SK-N-SH (cell line): ENCODE measurements around the gene ZNF511. TPM values are rescaled to one million over a fixed set of nuclear protein-coding genes. Genes with fewer than 3 reads are reported as not detected.

Source experiments
- CTCF ChIA-PET: fragments of 300-600, 350-600 bp; formaldehyde crosslinking; extraction: SDS; loops from one replicate; lab custom pipeline; 2021; lab: Yijun Ruan, JAX
- POLR2A ChIA-PET: fragments of 350-600 bp; sonication (Branson Sonifier 250); formaldehyde crosslinking; extraction: SDS; loops from one replicate; lab custom pipeline; 2020; ENCODE audit warnings: antibody characterized with exemption, inconsistent platforms; lab: Yijun Ruan, JAX
- DNase-seq: peaks from one replicate; pipeline ENCODE4 v3.0.0; 2012
- H2AFZ ChIP-seq: fragments of 200-600 bp; sonication (generic); 2 replicates; pipeline ENCODE4 v1.8.1; 2016; ENCODE audit warnings: antibody characterized with exemption, mild to moderate bottlenecking, low read depth
- H3F3A ChIP-seq: fragments of 200-600 bp; sonication (generic); replicated peaks from 2 replicates; pipeline ENCODE3; 2016; ENCODE audit warnings: antibody characterized with exemption, mild to moderate bottlenecking; ENCODE audit not compliant: insufficient read depth
- H3K27ac ChIP-seq, 2 experiments: fragments of 200-500 bp in 1 of 2; fragments of 200-600 bp in 1 of 2; sonication (Bioruptor generic) in 1 of 2; sonication (generic), shearing (Covaris generic) in 1 of 2; 2 replicates each; pipeline versions ENCODE4 v1.5.1 to v1.6.1; 2014 to 2016; ENCODE audit warnings: low read depth in 2 of 2, inconsistent platforms in 1 of 2, low read length in 1 of 2, mild to moderate bottlenecking in 1 of 2, mixed read lengths in 1 of 2
- H3K27me3 ChIP-seq: fragments of 200-600 bp; sonication (generic), shearing (Covaris generic); 2 replicates; pipeline ENCODE4 v1.6.1; 2016; ENCODE audit warnings: mixed run types; ENCODE audit not compliant: insufficient read depth
- H3K36me3 ChIP-seq, 2 experiments: fragments of 200-500 bp in 1 of 2; fragments of 200-600 bp in 1 of 2; sonication (Bioruptor generic) in 1 of 2; sonication (generic) in 1 of 2; replicated peaks in 1 of 2; 2 replicates each; pipeline versions ENCODE3 to v1.5.1; 2014 to 2016; ENCODE audit warnings: low read length in 1 of 2, mild to moderate bottlenecking in 1 of 2; ENCODE audit not compliant: insufficient read depth in 2 of 2, control insufficient read depth in 1 of 2
- H3K4me1 ChIP-seq, 2 experiments: fragments of 200-500 bp in 1 of 2; fragments of 200-600 bp in 1 of 2; sonication (Bioruptor generic) in 1 of 2; sonication (generic), shearing (Covaris generic) in 1 of 2; 2 replicates each; pipeline versions ENCODE4 v1.5.1 to v1.6.1; 2014 to 2016; ENCODE audit warnings: low read depth in 1 of 2, low read length in 1 of 2, mixed run types in 1 of 2; ENCODE audit not compliant: insufficient read depth in 2 of 2, control insufficient read depth in 1 of 2
- H3K4me2 ChIP-seq: fragments of 200-600 bp; sonication (generic), shearing (Covaris generic); 2 replicates; pipeline ENCODE4 v1.6.1; 2017; ENCODE audit warnings: mixed run types
- H3K4me3 ChIP-seq, 2 experiments: fragments of 200-500 bp in 1 of 2; fragments of 200-600 bp in 1 of 2; sonication (Bioruptor generic) in 1 of 2; sonication (generic), shearing (Covaris generic) in 1 of 2; 2 replicates each; pipeline versions ENCODE4 v1.5.1 to v1.8.1; 2014 to 2016; ENCODE audit warnings: low read depth in 2 of 2, inconsistent platforms in 1 of 2, low read length in 1 of 2, mild to moderate bottlenecking in 1 of 2, mixed read lengths in 1 of 2, moderate library complexity in 1 of 2
- H3K79me2 ChIP-seq: fragments of 200-600 bp; sonication (generic); 2 replicates; pipeline ENCODE4 v1.8.1; 2017; ENCODE audit warnings: mild to moderate bottlenecking; ENCODE audit not compliant: insufficient read depth
- H3K9ac ChIP-seq: fragments of 200-600 bp; sonication (generic); 2 replicates; pipeline ENCODE4 v1.6.1; 2017; ENCODE audit warnings: mixed run types
- H3K9me2 ChIP-seq: fragments of 200-600 bp; sonication (generic); 2 replicates; pipeline ENCODE4 v1.6.1; 2017; ENCODE audit warnings: mixed run types
- H3K9me3 ChIP-seq: fragments of 200-600 bp; sonication (generic); 2 replicates; pipeline ENCODE4 v1.6.1; 2017; ENCODE audit warnings: mixed run types, mild to moderate bottlenecking, moderate library complexity
- H4K20me1 ChIP-seq: fragments of 200-600 bp; sonication (generic); 2 replicates; pipeline ENCODE4 v1.6.1; 2017; ENCODE audit warnings: mild to moderate bottlenecking, mixed run types; ENCODE audit not compliant: insufficient read depth
- ELF1 ChIP-seq: IDR thresholded peaks from 2 replicates; pipeline ENCODE4 v1.4.0; 2012
- EP300 ChIP-seq, 2 experiments: IDR thresholded peaks; 2 replicates each; pipeline versions ENCODE4 v1.4.0 to v1.6.1; 2012; ENCODE audit warnings: borderline replicate concordance in 1 of 2, low read depth in 1 of 2, low read length in 1 of 2
- FOXJ3 ChIP-seq: sonication (generic); formaldehyde crosslinking; IDR thresholded peaks from 2 replicates; pipeline ENCODE4 v1.5.1; 2020; ENCODE audit warnings: mild to moderate bottlenecking, missing genetic modification reagents
- FOXM1 ChIP-seq: IDR thresholded peaks from 2 replicates; pipeline ENCODE4 v1.4.0; 2012; ENCODE audit warnings: low read depth, mild to moderate bottlenecking
- GABPA ChIP-seq: IDR thresholded peaks from 2 replicates; pipeline ENCODE4 v1.4.0; 2012; ENCODE audit warnings: low read depth, mild to moderate bottlenecking
- JUND ChIP-seq: IDR thresholded peaks from 2 replicates; pipeline ENCODE4 v1.4.0; 2012
- MAX ChIP-seq: IDR thresholded peaks from 2 replicates; pipeline ENCODE4 v1.4.0; 2012; ENCODE audit warnings: low read depth
- MEF2A ChIP-seq: IDR thresholded peaks from 2 replicates; pipeline ENCODE4 v1.4.0; 2012; ENCODE audit warnings: low read depth, borderline replicate concordance
- PBX3 ChIP-seq: IDR thresholded peaks from 2 replicates; pipeline ENCODE4; 2012
- POLR2AphosphoS5 ChIP-seq: IDR thresholded peaks from 2 replicates; pipeline ENCODE4 v1.6.1; 2012; ENCODE audit warnings: low read depth, low read length
- RCOR1 ChIP-seq: fragments of 150-350 bp; IDR thresholded peaks from 2 replicates; pipeline ENCODE4 v1.6.1; 2017; ENCODE audit warnings: antibody characterized with exemption, low read length
- SIN3A ChIP-seq: IDR thresholded peaks from 2 replicates; pipeline ENCODE4 v1.6.1; 2012; ENCODE audit warnings: low read depth, mild to moderate bottlenecking, low read length, moderate library complexity, borderline replicate concordance
- TAF1 ChIP-seq: IDR thresholded peaks from 2 replicates; pipeline ENCODE4 v1.6.1; 2012; ENCODE audit warnings: low read depth, mild to moderate bottlenecking, low read length, moderate library complexity, borderline replicate concordance
- TEAD4 ChIP-seq: IDR thresholded peaks from 2 replicates; pipeline ENCODE4 v1.4.0; 2012; ENCODE audit warnings: mild to moderate bottlenecking, borderline replicate concordance; ENCODE audit not compliant: insufficient read depth
- USF1 ChIP-seq: IDR thresholded peaks from 2 replicates; pipeline ENCODE4 v1.4.0; 2012; ENCODE audit warnings: low read depth, borderline replicate concordance
- USF2 ChIP-seq: fragments of 150-350 bp; IDR thresholded peaks from 2 replicates; pipeline ENCODE4 v1.6.1; 2017; ENCODE audit warnings: antibody characterized with exemption, low read length, low read depth, borderline replicate concordance
- YY1 ChIP-seq: IDR thresholded peaks from 2 replicates; pipeline ENCODE4 v1.4.0; 2012; ENCODE audit warnings: low read depth, mild to moderate bottlenecking
- WGBS: methylation state at CpG from one replicate; pipeline ENCODE4 v1.1.6; 2017; ENCODE audit warnings: low lambda C conversion rate; 5-methylcytosine and 5-hydroxymethylcytosine counted together
- polyA plus RNA-seq, 3 experiments: library from polyadenylated mRNA; depleted of rRNA; stranded (reverse); fragments of >200 nt; gene quantifications; 2 replicates each; pipeline ENCODE4 v1.2.3, GENCODE V29; 2012

ZNF511 gene
- polyA plus RNA-seq, 1 of the 3 experiments (the other 2 are of a cell fraction), result 62.3 TPM

GRCh38 chr10:133261726-133262325, 46.9 kb upstream of the ZNF511 start:
- peak overlapping the region; percentile 47 to 60 for H3K4me3 ChIP-seq
- no peaks in the 10 kb centered on the region for H3K36me3 ChIP-seq
- CTCF ChIA-PET, result interaction anchor here (0.9 to 1.0 kb wide), 2 partner anchors 46 to 57 kb away, joined by 3 read pairs; no protein-coding TSS in a partner anchor
- H3K4me1 ChIP-seq, result peaks cover 16 to 17% of the 10 kb centered on the region in 2 experiments; a peak in 3 of 4 replicates
- TF ChIP-seq GABPA, result peak; percentile 63
- no peak for TF ChIP-seq MAX
- no peak for TF ChIP-seq FOXJ3 (CRISPR knock-in tag)
- no peak for TF ChIP-seq EP300 (IDR thresholded peaks at IDR 0.05; ENCODE audit: borderline replicate concordance in 1 of 2, low read depth in 1 of 2, low read length in 1 of 2)
- TF ChIP-seq POLR2AphosphoS5, result peak; percentile 47; the same call in 1 of the 2 replicates
- TF ChIP-seq, all 33 proteins: peak for 2
- Histone ChIP-seq H3K27ac (peak overlapping the region; percentile 22 to 76; a peak in 3 of 4 replicates), H3K4me2 (peak overlapping the region; percentile 85), H4K20me1 (no peaks in the 10 kb centered on the region), H3F3A (peaks cover 6% of the 10 kb centered on the region), H3K9ac (peak overlapping the region; percentile 66), H3K27me3 (no peaks in the 10 kb centered on the region), H3K9me3 (no peaks in the 10 kb centered on the region), H2AFZ (peak overlapping the region; percentile 78), H3K9me2 (no peaks in the 10 kb centered on the region), H3K79me2 (no peaks in the 10 kb centered on the region)
- peak; percentile 98 for DNase-seq
- POLR2A ChIA-PET, result no interaction called here
- whole genome bisulfite sequencing, result 0% methylated on average over 5 of the region's 79 CpGs

GRCh38 chr10:133262696-133263095, 46.0 kb upstream of the ZNF511 start:
- CTCF ChIA-PET, result interaction anchor here (0.6 to 0.9 kb wide), 2 partner anchors 46 to 359 kb away, joined by 3 to 4 read pairs; no protein-coding TSS in a partner anchor
- no peaks in the 10 kb centered on the region for H3K36me3 ChIP-seq
- H3F3A ChIP-seq, result peaks cover 6% of the 10 kb centered on the region
- H3K9me2 ChIP-seq, result no peaks in the 10 kb centered on the region
- TF ChIP-seq JUND (no peak), USF2 (no peak), YY1 (no peak), SIN3A (no peak), RCOR1 (no peak), ELF1 (no peak), EP300 (IDR thresholded peaks at IDR 0.05; ENCODE audit: borderline replicate concordance in 1 of 2, low read depth in 1 of 2, low read length in 1 of 2) (no peak), MAX (no peak), PBX3 (no peak), FOXM1 (no peak), POLR2AphosphoS5 (no peak), TEAD4 (no peak), USF1 (no peak), TAF1 (no peak), MEF2A (no peak)
- DNase-seq, result no peak
- peak overlapping the region; percentile 70; the same call in 1 of the 2 replicates for H3K4me2 ChIP-seq
- POLR2A ChIA-PET, result no interaction called here
- WGBS, result 96% methylated on average over 6 of the region's 14 CpGs
- H3K9me3 ChIP-seq, result no peaks in the 10 kb centered on the region
- no peaks in the 10 kb centered on the region for H3K79me2 ChIP-seq
- H3K27me3 ChIP-seq, result no peaks in the 10 kb centered on the region
- no peak overlapping the region for H3K4me3 ChIP-seq
- H2AFZ ChIP-seq, result peak overlapping the region; percentile 78; the same call in 1 of the 2 replicates
- H3K4me1 ChIP-seq, result peaks cover 16 to 17% of the 10 kb centered on the region in 2 experiments; a peak in 3 of 4 replicates
- H4K20me1 ChIP-seq, result no peaks in the 10 kb centered on the region
- no peak overlapping the region for H3K9ac ChIP-seq
- H3K27ac ChIP-seq, result no peak overlapping the region
